GM19035 (cell line): ENCODE measurements around the gene EXTL2.
"Not testable (repeated sequence)": the region's sequence is repeated elsewhere in the genome, so short reads cannot be mapped to it uniquely, and the experiment has no call there.

ENCODE experiments used
- ATAC-seq: cut with Tn5 transposase; IDR thresholded peaks from one replicate; pipeline ENCODE4 v1.9.1; 2021; ENCODE audit not compliant: unreplicated experiment

EXTL2 gene

DNA sequence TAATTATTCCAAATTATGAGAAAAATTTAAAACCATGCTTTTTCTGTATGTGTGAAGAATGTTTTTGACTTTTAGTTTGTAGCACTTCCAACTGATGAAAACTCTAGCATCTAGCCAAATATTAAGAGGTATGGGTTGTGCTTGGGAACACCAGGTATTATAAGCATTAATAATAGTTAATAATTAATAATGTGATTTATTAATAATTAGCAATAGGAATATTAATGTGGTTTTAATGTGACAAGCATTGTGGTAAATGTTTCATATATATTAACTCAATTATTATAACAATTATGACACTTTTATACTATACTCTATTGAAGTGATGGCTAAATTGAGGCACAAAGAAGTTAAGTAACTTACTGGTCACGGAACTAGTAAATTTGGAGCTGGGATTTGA lies 9.1 kb upstream of the EXTL2 start:
- no peak for ATAC-seq

DNA sequence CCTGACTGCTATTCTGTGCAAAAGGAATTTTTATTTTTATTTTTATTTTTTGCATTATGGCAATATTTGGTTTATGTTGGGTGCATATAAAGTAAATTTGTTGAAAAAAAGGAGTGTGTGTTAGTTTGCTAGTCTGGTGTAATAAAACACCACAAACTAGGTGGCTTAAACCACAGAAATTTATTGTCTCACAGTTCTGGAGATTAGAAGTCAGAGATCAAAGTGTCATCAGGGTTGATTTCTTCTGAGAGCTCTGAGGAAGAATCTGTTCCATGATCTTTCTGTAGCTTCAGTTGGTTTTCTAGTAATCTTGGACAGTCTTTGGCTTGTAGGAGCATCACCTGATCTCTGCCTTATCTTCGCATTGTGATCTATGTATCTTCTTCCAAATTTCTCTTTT lies 7.7 kb upstream of the EXTL2 start:
- no peak for ATAC-seq

DNA sequence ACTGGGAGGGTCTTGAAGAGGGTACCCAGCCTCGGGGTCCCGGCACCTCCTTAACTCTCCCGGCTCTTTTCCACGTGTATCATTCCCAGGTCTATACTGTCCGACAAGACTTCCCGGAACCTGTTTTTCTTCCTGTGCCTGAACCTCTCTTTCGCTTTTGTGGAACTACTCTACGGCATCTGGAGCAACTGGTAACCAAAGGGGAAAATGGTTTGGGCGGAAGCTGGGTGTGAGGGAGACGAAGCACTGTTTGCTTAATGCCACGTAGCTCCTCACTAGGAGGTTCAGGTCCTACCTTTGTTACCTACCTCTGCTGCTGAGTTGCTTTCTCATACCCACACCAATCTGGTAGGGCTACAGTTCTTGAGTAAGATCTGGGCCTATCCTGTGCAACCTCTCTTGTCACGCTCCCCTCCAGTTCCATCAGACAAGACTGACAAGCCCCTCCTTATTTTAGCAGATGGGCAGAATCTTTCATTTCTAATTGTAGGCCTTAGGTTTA lies 1.9 kb upstream of the EXTL2 start:
- peak; percentile 33 for ATAC-seq

DNA sequence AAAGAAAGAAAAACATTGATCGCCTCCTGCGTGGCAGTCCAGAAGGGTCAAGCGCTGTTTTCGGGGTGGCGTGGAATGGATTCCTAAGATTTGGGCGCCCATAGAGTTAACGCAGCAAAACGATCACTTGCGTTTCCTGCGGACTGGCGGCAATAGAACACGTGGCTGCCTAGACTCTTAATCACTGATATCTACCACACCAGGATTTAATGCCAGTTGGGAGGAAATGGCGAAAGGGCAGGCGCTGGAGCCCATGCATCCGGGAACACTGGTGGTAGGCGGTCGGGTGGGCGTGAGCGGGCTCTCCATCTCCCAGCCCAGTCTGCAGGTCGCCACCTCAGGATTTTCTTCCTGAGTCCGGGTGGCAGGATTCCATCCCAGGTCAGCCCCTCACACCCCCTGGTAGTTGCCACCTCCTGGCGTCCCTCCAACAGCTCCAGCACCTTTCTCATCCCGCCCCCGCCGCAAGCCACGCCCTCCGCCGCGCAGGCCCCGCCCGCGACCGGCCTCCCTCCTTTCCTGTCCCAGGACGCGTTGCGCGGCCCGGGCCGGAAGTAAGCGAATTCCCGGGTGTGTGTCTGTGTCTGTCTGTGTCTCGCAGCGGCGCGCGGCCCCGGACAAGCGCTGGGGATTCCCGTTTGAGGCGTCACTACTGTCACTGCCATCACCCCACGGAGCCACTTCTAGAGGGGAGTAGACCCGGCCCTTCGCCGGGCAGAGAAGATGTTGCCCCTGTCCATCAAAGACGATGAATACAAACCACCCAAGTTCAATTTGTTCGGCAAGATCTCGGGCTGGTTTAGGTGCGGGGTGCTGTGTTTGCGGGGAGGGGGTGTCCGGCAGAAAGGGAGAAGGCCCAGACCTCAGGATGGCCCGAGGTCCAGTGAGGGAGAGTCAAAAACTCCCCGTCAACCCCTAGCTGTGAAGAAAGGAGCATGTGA lies 1.2 kb upstream of the EXTL2 start, which contains the start of gene SLC30A7:
Gene SLC30A7 (plus strand): TSS at position 551 of the 941 bp plus-strand sequence. CDS start 173 bp downstream, at position 724.
- peak; percentile 74 for ATAC-seq

DNA sequence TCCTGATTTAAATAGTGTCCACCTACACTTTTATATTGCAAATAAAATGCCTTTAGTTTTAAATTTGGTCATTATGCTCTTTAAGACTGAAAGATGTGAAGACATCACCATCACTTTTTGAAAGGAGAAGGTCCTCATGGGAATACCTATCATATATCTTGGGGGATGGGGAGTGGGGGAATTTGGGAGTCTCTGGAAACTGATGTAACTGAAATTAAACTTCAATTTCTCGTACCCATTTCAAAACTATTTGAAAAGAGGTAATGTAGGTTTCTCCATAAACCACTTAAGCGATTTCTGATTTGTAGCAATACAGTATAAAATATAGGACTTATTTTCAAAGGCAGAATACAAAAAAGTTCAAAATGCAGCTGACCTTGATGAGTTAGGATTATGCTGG lies 924 bp downstream of the EXTL2 start:
- ATAC-seq: no peak

DNA sequence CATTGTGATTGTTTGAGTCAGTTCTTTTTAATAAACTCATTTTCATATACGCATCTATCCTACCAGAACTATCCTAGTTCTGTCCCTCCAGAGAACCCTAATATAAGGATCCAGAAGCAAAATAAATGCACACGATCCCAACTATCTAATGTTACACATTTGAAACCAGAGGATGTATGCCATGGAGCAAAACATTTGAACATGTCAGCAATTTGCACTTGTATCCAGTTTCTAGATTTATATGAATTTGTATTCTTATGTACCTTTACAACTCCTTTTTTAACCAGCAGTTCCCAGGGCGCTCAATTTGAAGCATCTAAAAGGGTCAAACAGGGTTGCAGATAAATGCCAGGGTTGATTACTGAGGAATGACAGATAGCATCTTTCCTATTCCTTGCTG lies 2.1 kb downstream of the EXTL2 start:
- ATAC-seq: no peak

DNA sequence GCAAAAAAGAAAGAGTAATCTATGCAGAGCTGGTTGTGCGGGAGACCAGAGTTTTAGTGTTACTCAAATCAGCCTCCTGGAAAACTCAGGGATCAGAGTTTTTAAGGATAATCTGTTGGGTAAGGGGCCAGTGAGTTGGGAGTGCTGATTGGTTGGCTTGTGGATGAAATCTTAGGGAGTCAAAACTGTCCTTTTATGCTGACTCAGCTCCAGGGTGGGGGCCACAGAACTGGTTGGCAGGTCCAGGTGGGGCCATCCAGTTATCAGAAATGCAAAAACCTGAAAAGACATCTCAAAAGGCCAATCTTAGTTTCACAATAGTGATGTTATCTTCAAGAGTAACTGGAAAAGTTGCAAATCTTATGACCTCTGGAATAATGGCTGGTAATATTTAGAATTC lies 3.3 kb downstream of the EXTL2 start:
- no peak for ATAC-seq

DNA sequence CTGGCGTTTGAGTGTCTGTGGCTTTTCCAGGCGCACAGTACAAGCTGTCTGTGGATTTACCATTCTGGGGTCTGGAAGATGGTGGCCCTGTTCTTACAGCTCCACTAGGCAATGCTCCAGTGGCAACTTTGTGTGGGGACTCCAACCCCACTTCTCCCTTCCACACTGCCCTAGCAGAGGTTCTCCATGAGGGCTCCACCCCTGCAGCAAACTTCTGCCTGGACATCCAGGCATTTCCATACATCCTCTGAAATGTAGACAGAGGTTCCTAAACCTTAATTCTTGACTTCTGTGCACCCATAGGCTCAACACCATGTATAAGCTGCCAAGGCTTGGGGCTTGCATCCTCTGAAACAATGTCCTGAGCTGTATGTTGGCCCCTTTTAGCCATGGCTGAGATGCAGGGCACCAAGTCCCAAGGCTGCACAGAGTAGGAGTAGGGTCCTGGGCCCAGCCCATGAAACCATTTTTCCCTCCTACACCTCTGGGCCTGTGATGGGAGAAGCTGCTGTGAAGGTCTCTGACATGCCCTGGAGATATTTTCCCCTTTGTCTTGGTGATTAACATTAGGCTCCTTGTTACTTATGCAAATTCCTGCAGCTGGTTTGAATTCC lies 4.7 kb downstream of the EXTL2 start:
- not testable (repeated sequence) for ATAC-seq

DNA sequence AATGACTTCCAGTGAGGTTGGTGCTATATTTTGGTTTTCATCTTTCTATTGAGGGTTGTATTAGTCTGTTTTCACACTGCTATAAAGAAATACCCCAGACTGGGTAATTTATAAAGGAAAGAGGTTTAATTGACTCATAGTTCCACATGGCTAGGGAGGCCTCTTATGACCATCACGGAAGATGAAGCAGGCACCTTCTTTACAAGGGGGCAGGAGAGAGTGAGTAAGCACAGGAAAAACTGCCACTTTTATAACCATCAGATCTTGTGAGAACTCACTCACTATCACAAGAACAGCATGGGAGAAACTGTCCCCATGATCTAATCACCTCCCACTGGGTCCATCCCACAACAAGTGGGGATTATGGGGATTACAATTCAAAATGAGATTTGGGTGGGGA lies 5.6 kb downstream of the EXTL2 start:
- not testable (repeated sequence) for ATAC-seq

DNA sequence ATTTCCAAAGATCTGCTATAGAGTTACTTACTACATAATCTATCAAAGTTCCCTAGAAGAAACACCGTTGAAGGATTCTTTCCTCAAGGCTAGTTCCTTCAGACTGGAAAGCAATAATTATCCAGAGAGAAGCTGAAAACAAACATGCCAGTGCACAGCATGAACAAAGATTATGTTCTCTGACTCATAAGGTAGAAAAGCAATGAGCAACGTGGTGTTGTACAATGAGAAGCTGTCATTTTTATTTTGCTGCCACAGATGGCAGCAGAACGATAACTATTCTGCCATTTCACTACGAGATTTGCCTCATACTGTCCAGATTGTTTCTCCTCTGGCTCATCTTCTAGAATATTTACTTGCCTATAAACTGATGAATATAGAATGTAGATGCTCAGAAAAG lies 10.7 kb downstream of the EXTL2 start:
- ATAC-seq: no peak

DNA sequence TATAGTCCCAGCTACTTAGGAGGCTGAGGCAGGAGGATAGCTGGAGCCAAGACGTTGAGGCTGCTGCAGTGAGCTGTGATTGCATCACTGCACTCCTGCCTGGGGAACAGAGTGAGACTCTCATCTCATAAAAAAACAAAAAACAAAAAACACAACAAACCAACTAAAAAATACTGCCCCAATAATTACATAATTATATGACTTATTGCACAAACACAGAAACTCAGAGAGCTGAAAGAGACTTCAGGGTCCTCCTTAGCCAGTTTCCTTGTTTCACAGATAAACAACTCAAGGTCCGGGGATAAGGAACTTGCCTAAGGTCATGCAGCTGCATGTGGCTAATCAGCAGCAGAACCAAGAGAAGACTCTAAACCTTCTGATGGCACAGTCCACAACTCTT lies 11.9 kb downstream of the EXTL2 start:
- ATAC-seq: no peak

DNA sequence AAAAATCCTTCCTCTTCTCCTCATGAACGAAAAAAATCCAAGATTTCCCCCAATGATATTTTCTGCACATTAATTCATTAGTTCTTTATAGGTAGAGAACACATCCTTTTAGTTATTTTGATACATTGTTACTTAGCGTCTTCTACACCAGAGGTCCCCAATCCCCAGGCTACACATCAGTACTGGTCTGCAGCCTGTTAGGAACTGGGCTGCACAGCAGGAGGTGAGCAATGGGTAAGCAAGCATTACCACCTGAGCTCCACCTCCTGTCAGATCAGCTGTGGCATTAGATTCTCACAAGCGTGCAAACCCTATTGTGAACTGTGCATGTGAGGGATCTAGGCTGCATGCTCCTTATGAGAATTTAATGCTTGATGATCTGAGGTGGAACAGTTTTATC lies 13.0 kb downstream of the EXTL2 start:
- ATAC-seq: no peak

DNA sequence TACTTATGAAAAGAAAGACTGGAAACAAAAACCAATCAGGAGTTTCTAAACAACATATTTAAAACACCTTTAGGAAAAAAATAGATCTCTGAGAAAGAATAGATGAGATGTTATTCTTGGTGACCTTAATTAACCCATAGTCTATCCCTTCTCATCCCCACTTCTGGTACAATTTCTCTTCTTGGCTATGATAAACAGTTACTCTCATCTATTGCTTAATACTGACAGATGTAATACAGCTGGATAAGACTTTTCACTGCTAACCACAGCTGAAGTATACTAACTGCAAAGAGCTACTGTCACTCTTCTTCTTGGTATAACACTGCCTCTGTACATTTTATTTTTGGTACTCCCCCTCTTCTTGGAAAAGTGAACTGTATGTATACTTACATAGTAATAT lies 15.2 kb downstream of the EXTL2 start:
- ATAC-seq: no peak

DNA sequence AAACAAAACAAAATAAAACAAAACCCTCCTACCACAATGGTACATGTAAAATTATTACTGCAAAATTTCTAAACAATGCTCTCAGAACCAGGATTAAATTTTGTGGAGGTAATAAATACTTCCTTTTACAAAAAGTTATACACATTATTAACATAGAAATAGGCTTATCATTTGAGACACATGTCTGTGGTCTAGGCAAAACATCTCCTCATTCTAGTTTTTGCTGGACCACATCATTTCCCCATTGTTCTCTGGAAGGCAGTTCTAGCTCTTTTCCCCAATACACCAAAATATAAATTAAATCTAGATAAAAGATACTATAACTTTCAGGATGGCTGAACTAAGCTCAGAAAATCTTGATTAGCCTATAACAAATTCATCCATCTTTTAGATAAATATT lies 18.4 kb downstream of the EXTL2 start:
- ATAC-seq: no peak

DNA sequence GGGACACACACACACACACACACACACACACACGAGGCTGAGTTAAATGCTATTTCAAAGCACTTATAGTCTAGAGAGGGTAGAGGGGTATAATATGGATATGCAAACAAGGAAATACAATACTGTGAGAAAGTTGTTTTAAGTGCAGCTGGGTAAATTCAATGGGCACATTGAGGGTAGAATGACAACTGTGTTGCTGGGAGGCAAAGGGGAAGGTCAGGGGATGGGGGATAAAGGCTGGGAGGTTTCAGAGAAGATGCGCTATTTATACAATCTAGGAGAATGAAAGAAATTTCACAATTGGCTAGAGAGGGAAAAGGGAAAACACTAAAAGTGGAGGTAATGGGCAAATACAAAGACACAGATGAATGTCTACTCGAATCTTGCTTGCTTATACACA lies 19.4 kb downstream of the EXTL2 start:
- ATAC-seq: no peak

DNA sequence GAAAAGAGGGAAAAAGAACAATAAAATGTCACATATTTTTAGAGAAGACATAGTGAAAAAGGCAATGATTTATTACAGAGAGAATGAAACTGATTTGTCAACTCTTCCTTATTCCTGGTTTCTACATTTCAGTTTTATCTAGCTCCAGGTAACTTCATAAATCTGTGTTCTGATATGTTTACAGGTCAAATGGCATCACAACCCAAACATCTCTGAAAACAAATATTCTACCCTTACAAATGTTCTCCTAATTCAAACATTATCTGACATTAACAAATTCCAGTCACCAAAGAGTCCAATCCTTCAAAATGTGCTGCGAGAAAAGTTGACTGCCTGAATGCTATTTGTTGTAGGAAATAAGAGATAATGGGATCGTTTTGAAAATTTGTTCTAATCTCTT lies 20.2 kb downstream of the EXTL2 start:
- no peak for ATAC-seq

DNA sequence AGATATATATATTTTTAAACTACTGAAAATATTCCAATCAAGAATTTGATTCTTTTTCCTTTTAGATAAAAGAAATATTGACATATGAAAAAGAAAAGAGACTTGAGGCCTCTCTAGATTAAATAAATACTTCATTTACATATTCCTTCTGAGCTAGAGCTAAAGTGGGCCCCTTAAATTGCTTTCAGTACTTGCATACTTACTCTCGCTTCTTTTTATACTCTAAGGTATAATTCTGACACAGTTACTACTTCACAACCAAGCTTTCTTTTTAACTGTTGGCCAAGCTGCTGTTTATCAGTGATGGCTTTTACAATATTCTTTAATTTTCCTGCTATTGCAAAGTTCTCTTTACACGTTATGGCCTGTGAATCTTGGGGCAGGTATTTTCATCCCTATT lies 24.6 kb downstream of the EXTL2 start:
- no peak for ATAC-seq

DNA sequence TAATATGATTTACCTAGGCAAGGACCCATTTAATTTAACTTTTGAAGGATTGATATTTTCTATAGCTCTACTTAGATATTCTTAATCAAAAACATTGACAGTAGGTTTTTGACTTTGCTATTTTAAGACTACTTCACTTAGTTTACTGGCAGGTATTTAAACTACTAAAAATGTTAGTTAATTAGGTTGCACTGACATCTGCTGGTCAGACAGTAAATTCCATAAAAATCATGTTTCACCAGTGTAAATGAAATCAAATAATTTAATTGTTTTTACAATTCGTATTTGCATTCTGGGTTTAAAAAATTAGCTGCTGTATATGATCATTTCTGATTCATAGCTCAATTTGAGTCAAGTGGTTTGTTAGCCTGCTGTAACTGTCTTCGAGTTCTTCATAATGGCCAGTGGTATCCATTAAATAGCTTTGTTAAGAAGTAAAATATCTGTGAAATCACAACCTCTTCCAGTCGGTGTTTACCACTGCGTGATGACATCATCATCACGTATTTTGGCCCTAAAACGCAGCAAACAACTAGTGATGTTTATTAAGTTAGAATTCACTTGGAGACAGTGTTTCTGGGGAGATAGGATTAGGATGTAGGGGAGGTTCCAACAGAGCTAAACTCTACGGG lies 26.2 kb downstream of the EXTL2 start:
- no peak for ATAC-seq

DNA sequence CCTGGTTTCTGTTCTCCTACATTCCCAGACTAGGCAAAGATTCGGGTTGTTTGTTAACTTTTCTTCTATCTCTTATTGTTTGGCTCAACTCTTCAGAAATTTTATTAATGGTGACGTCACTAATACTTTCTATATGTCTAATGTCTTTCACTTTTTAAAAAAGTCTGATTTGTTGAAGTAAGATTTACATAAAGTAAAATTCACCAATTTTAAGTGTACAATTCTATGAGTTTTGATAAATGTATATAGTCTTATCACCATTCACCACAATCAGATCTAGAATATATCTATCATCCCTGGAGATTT lies 27.8 kb downstream of the EXTL2 start:
- ATAC-seq: no peak

DNA sequence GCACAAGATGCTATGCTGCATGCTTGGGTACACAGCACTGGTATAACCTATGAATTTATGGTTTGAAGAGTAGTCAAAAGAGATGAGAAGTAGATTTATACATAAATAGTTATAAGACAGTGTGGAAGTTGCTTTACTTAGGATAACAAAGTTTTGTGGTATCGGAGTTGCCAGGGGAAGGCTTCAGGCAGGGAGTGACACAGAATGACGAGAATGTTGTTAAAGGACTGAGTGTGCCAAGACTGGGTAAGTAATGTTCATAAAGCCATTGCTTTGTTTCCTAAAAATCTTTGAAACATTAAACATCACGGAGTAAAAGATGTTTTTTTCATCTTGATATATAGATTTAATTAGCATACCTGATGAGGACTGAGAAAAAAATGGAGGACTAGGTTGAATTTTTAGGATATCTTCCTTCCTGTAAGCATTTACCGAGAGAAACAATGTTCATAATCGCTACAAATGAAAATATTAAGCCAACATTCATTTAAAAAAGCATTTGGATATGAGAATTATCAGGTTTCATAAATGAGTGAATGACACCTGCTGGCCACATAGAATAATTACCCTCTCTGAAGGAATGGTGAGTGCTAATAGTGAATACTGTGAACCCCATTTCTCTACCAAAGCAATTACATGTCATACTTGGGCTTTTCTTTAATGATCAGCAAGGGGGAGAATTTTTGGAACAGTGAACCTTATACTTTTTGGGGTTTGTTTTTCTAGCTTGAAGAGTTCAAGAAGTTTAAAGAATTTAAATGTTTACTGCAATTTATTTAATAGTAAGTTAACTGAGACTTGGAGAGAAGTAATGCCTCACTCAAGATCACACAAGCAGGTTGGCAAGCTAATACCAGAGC lies 28.4 kb downstream of the EXTL2 start:
- ATAC-seq: peak; percentile 66

DNA sequence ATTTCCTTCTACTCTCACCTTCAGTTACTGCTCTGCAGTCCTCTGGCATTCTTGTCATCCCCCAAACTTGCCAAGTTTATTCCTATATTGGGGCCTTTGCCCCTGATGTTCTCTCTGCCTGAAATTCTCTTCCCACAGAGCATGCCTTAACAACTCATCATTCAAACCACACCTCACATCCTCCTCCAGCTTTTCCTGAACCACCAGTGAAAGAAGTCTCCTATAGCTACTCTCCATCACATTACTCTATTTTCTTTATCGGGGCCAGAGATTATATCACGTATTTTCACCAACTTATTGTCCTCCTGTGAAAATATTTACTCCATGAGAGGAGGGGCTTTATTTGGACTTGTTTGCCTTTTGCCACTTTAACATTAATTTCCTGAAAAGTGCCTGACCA lies 32.1 kb downstream of the EXTL2 start:
- ATAC-seq: no peak
